Measurements from ENCODE around the gene ABTB2.
A peak's percentile ranks its signal among the peaks of the same experiment; 100 is the strongest.
"Not testable (repeated sequence)": the region's sequence is repeated elsewhere in the genome, so short reads cannot be mapped to it uniquely, and the experiment has no call there.

Gene ABTB2

GRCh38 chr11:34357701-34358257 lies at the start of gene ABTB2:
Gene ABTB2, minus strand, starts transcription at chr11:34358010.
- H3K4me1 ChIP-seq (ENCODE audit: control insufficient read depth, insufficient read depth, low read length) = peaks cover 9% of the 10 kb centered on the region
- H3K4me3 ChIP-seq (ENCODE audit: low read length) = peak within 1 kb of the TSS; percentile 71
- H3K27ac ChIP-seq (ENCODE audit: low read depth, low read length) = peak within 1 kb of the TSS; percentile 18
- H3K9ac ChIP-seq (ENCODE audit: low read length) = no peak within 1 kb of the TSS
- H3K27me3 ChIP-seq (ENCODE audit: control insufficient read depth, insufficient read depth, low read length) = no peaks in the 10 kb centered on the region
- H3K36me3 ChIP-seq (ENCODE audit: control insufficient read depth, insufficient read depth, low read length) = no peaks in the 10 kb centered on the region

- no peak overlapping the region for H3K27ac ChIP-seq (ENCODE audit: low read depth, low read length)
Measured at GRCh38 chr11:34407121-34407813, 49.5 kb upstream of the ABTB2 start.

GRCh38 chr11:34406413-34406812 lies 48.6 kb upstream of the ABTB2 start:
- Histone ChIP-seq H3K27me3 (ENCODE audit: control insufficient read depth, insufficient read depth, low read length) (no peaks in the 10 kb centered on the region), H3K27ac (ENCODE audit: low read depth, low read length) (no peak overlapping the region), H3K36me3 (ENCODE audit: control insufficient read depth, insufficient read depth, low read length) (no peaks in the 10 kb centered on the region), H3K9ac (ENCODE audit: low read length) (no peak overlapping the region), H3K4me3 (ENCODE audit: low read length) (no peak overlapping the region), H3K4me1 (ENCODE audit: control insufficient read depth, insufficient read depth, low read length) (no peaks in the 10 kb centered on the region)

More at GRCh38 chr11:34407121-34407813, 49.5 kb upstream of the ABTB2 start:
- Histone ChIP-seq H3K9ac (ENCODE audit: low read length) (no peak overlapping the region), H3K36me3 (ENCODE audit: control insufficient read depth, insufficient read depth, low read length) (no peaks in the 10 kb centered on the region), H3K27me3 (ENCODE audit: control insufficient read depth, insufficient read depth, low read length) (no peaks in the 10 kb centered on the region), H3K4me1 (ENCODE audit: control insufficient read depth, insufficient read depth, low read length) (no peaks in the 10 kb centered on the region), H3K4me3 (ENCODE audit: low read length) (no peak overlapping the region)

GRCh38 chr11:34405079-34405858 lies 47.5 kb upstream of the ABTB2 start:
- H3K27ac ChIP-seq (ENCODE audit: low read depth, low read length) = no peak overlapping the region
- no peak overlapping the region for H3K4me3 ChIP-seq (ENCODE audit: low read length)
- H3K9ac ChIP-seq (ENCODE audit: low read length) = no peak overlapping the region
- H3K4me1 ChIP-seq (ENCODE audit: control insufficient read depth, insufficient read depth, low read length) = no peaks in the 10 kb centered on the region
- H3K27me3 ChIP-seq (ENCODE audit: control insufficient read depth, insufficient read depth, low read length) = no peaks in the 10 kb centered on the region
- H3K36me3 ChIP-seq (ENCODE audit: control insufficient read depth, insufficient read depth, low read length) = no peaks in the 10 kb centered on the region

DNA sequence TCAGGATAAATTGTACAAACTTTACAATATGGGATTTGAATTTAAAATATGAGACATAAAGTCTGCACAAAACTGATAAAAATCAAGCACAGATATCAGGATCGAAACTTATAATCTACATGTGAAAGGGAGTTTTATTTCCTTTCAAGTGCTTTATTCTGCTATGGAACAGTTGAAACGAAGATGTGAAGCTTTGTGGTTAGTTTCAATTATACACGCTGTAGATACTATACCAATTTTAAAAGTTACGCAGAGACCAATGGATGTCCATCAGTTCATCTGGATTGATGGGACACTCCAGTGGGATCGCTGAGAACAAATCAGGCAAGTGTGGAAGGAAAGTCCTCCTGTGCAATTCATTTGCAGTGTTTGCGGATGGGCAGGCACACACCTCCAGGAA lies 46.5 kb upstream of the ABTB2 start:
- H3K36me3 ChIP-seq (ENCODE audit: control insufficient read depth, insufficient read depth, low read length) = no peaks in the 10 kb centered on the region
- no peaks in the 10 kb centered on the region for H3K4me1 ChIP-seq (ENCODE audit: control insufficient read depth, insufficient read depth, low read length)
- no peak overlapping the region for H3K27ac ChIP-seq (ENCODE audit: low read depth, low read length)
- no peak overlapping the region for H3K4me3 ChIP-seq (ENCODE audit: low read length)
- no peak overlapping the region for H3K9ac ChIP-seq (ENCODE audit: low read length)
- no peaks in the 10 kb centered on the region for H3K27me3 ChIP-seq (ENCODE audit: control insufficient read depth, insufficient read depth, low read length)

GRCh38 chr11:34403431-34403830 lies 45.6 kb upstream of the ABTB2 start:
- Histone ChIP-seq H3K4me1 (ENCODE audit: control insufficient read depth, insufficient read depth, low read length) (no peaks in the 10 kb centered on the region), H3K27me3 (ENCODE audit: control insufficient read depth, insufficient read depth, low read length) (no peaks in the 10 kb centered on the region), H3K36me3 (ENCODE audit: control insufficient read depth, insufficient read depth, low read length) (no peaks in the 10 kb centered on the region), H3K4me3 (ENCODE audit: low read length) (no peak overlapping the region), H3K9ac (ENCODE audit: low read length) (no peak overlapping the region), H3K27ac (ENCODE audit: low read depth, low read length) (no peak overlapping the region)

GRCh38 chr11:34397811-34398210 lies 40.0 kb upstream of the ABTB2 start:
- no peak overlapping the region for H3K9ac ChIP-seq (ENCODE audit: low read length)
- H3K27me3 ChIP-seq (ENCODE audit: control insufficient read depth, insufficient read depth, low read length) = no peaks in the 10 kb centered on the region
- H3K4me3 ChIP-seq (ENCODE audit: low read length) = no peak overlapping the region
- no peaks in the 10 kb centered on the region for H3K4me1 ChIP-seq (ENCODE audit: control insufficient read depth, insufficient read depth, low read length)
- no peaks in the 10 kb centered on the region for H3K36me3 ChIP-seq (ENCODE audit: control insufficient read depth, insufficient read depth, low read length)
- no peak overlapping the region for H3K27ac ChIP-seq (ENCODE audit: low read depth, low read length)

DNA sequence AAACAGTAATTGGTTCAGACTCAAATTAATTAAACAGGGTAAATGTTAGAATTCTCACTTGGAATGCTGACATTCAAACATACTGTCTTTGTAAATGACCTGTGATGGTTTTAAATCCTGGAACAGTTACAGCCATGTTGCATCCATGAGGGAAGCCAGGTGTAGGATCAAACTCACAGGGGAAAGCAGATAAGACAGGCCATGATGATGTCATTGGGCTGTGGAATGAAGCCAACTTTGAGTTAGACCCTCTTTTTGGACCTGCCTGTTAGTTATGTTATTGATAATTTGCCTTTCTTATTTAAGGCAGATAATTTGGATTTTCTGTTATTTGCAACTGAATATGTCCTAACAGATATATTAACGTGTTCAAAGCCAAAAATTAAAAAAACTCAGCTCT lies 39.3 kb upstream of the ABTB2 start:
- Histone ChIP-seq H3K27ac (ENCODE audit: low read depth, low read length) (no peak overlapping the region), H3K27me3 (ENCODE audit: control insufficient read depth, insufficient read depth, low read length) (no peaks in the 10 kb centered on the region), H3K36me3 (ENCODE audit: control insufficient read depth, insufficient read depth, low read length) (no peaks in the 10 kb centered on the region), H3K4me3 (ENCODE audit: low read length) (no peak overlapping the region), H3K9ac (ENCODE audit: low read length) (no peak overlapping the region), H3K4me1 (ENCODE audit: control insufficient read depth, insufficient read depth, low read length) (no peaks in the 10 kb centered on the region)

DNA sequence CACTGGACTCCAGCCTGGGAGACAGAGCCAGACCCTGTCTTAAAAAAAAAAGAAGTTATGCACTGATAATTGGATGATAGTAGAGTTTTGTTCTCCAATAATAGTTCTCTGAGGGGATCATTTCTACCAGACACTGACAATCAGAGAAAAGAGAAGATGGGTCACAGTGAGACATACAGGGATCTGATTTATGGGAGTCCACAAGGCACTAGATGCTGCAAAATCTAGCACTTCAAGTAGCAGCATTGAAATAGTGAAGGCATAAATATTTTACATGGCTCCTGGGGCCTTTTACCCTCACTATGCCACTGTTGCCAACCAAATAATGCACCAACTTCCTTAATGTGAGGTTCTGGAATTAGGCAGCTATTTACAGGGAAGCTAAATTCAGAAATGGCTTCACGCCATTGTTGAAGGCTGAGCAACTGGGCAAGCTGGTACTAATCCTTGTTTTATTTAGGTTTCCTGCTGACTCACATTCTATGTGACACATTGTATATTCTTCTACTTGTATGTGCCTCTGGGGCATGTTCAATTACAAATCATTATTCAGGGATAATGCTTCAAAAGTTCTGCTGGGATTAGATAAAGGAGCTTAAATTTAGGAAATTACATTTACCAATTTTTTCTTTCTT lies 38.2 kb upstream of the ABTB2 start:
- H3K4me1 ChIP-seq (ENCODE audit: control insufficient read depth, insufficient read depth, low read length) = no peaks in the 10 kb centered on the region
- no peaks in the 10 kb centered on the region for H3K36me3 ChIP-seq (ENCODE audit: control insufficient read depth, insufficient read depth, low read length)
- H3K27me3 ChIP-seq (ENCODE audit: control insufficient read depth, insufficient read depth, low read length) = no peaks in the 10 kb centered on the region
- no peak overlapping the region for H3K9ac ChIP-seq (ENCODE audit: low read length)
- no peak overlapping the region for H3K27ac ChIP-seq (ENCODE audit: low read depth, low read length)
- H3K4me3 ChIP-seq (ENCODE audit: low read length) = no peak overlapping the region

GRCh38 chr11:34394771-34395300 lies 37.0 kb upstream of the ABTB2 start:
- no peaks in the 10 kb centered on the region for H3K36me3 ChIP-seq (ENCODE audit: control insufficient read depth, insufficient read depth, low read length)
- H3K9ac ChIP-seq (ENCODE audit: low read length) = no peak overlapping the region
- H3K4me3 ChIP-seq (ENCODE audit: low read length) = no peak overlapping the region
- no peaks in the 10 kb centered on the region for H3K27me3 ChIP-seq (ENCODE audit: control insufficient read depth, insufficient read depth, low read length)
- H3K4me1 ChIP-seq (ENCODE audit: control insufficient read depth, insufficient read depth, low read length) = no peaks in the 10 kb centered on the region
- H3K27ac ChIP-seq (ENCODE audit: low read depth, low read length) = no peak overlapping the region

DNA sequence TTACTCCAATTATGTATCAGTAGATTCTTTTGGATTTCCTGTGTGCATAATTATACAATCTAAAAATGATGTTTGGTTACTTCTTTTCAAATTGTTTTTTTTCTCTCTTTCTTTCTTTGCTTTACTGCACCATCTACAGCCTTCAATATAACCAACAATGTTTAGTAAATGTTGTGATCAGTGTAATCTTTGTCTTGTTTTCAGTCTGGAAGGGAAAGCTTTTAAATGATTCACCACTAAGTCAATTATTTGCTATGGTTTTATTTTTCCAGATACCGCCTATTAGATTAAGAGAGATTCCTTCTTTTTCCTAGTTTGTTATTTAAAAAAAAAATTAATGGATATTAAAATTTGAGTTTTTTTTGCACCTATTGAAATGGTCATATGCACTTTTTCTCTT lies 29.8 kb upstream of the ABTB2 start:
- H3K4me3 ChIP-seq (ENCODE audit: low read length) = no peak overlapping the region
- H3K27ac ChIP-seq (ENCODE audit: low read depth, low read length) = no peak overlapping the region
- no peak overlapping the region for H3K9ac ChIP-seq (ENCODE audit: low read length)
- no peaks in the 10 kb centered on the region for H3K27me3 ChIP-seq (ENCODE audit: control insufficient read depth, insufficient read depth, low read length)
- H3K4me1 ChIP-seq (ENCODE audit: control insufficient read depth, insufficient read depth, low read length) = no peaks in the 10 kb centered on the region
- H3K36me3 ChIP-seq (ENCODE audit: control insufficient read depth, insufficient read depth, low read length) = no peaks in the 10 kb centered on the region

GRCh38 chr11:34386356-34386755 lies 28.5 kb upstream of the ABTB2 start:
- H3K27ac ChIP-seq (ENCODE audit: low read depth, low read length); H3K27me3 ChIP-seq (ENCODE audit: control insufficient read depth, insufficient read depth, low read length); H3K36me3 ChIP-seq (ENCODE audit: control insufficient read depth, insufficient read depth, low read length); H3K4me3 ChIP-seq (ENCODE audit: low read length); H3K4me1 ChIP-seq (ENCODE audit: control insufficient read depth, insufficient read depth, low read length); H3K9ac ChIP-seq (ENCODE audit: low read length): not testable (repeated sequence)

Data from rectal smooth muscle tissue (tissue), 1 donor.